Measurements from ENCODE around the gene HRH1.

HRH1 gene

DNA sequence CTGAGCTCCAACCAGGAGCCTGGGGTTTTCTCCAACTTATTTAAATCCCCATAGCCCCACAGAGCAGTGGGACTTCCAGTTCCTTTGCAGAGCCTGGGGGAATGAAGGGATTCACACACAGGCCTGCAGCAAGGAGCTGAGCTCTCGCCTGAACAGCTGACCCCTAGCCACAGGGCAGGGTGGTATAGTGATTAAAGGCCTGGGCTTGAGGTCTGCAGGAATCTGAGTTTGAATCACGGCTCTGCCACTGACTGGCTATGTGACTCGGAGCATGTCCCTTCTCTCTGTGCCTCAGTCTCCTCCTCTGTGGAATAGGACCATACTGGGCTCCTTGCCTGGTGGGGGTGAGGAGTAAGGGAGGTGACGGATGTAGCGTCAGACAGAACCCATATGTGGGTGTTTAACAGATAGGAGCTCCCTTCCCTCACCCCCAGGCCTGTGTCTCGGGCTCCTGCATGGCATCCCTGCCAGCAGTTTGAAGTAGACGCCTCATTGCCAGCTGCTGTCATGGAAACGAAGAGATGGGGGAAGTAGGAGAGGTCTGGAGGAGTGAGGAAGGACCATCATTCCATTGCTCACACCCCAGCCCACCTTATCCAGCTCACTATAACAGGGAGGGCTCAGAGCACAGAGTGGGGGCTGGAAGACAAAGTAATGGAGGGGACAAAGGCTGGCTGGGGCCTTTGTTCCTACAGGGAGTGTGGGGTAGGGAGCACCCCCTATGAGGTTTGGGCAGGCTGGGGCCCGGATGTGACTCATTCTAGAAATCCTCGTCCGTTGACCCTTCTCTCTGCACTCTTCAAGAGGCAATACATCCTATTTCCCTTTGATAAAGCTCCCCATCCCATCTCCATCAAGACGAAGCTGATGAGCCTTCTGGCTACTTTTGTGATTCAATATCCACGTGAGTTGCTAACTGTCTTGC lies 14.8 kb downstream of the HRH1 start:
- Histone ChIP-seq H3K36me3 (ENCODE audit: insufficient read depth, low read length) (no peaks in the 10 kb centered on the region), H3K27me3 (ENCODE audit: insufficient read depth, low read length) (no peaks in the 10 kb centered on the region), H3K4me1 (ENCODE audit: insufficient read depth, low read length, severe bottlenecking) (no peaks in the 10 kb centered on the region), H2AFZ (ENCODE audit: low read length) (no peak overlapping the region), H3F3A (ENCODE audit: insufficient read depth, low read length) (no peaks in the 10 kb centered on the region), H4K20me1 (ENCODE audit: insufficient read depth, low read length) (no peaks in the 10 kb centered on the region), H3K27ac (ENCODE audit: low read depth, low read length, poor library complexity, severe bottlenecking) (no peak overlapping the region), H3K9ac (ENCODE audit: low read length) (no peak overlapping the region), H3K79me2 (ENCODE audit: insufficient read depth, low read length) (no peaks in the 10 kb centered on the region), H3K9me2 (ENCODE audit: low read depth, low read length) (no peaks in the 10 kb centered on the region), H3K4me3 (ENCODE audit: low read depth, low read length, poor library complexity, severe bottlenecking) (no peak overlapping the region), H3K9me3 (ENCODE audit: low read length) (no peaks in the 10 kb centered on the region), H3K4me2 (ENCODE audit: low read length) (no peak overlapping the region)
- TF ChIP-seq, protein P1, sequence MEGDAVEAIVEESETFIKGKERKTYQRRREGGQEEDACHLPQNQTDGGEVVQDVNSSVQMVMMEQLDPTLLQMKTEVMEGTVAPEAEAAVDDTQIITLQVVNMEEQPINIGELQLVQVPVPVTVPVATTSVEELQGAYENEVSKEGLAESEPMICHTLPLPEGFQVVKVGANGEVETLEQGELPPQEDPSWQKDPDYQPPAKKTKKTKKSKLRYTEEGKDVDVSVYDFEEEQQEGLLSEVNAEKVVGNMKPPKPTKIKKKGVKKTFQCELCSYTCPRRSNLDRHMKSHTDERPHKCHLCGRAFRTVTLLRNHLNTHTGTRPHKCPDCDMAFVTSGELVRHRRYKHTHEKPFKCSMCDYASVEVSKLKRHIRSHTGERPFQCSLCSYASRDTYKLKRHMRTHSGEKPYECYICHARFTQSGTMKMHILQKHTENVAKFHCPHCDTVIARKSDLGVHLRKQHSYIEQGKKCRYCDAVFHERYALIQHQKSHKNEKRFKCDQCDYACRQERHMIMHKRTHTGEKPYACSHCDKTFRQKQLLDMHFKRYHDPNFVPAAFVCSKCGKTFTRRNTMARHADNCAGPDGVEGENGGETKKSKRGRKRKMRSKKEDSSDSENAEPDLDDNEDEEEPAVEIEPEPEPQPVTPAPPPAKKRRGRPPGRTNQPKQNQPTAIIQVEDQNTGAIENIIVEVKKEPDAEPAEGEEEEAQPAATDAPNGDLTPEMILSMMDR (IDR thresholded peaks at IDR 0.05; ENCODE audit: low read length), result no peak
- TF ChIP-seq EZH2 (IDR thresholded peaks at IDR 0.05; ENCODE audit: borderline replicate concordance, low read length), result no peak

GRCh38 chr3:11170052-11170770 lies 15.9 kb downstream of the HRH1 start:
- H3K9me3 ChIP-seq (ENCODE audit: low read length), result no peaks in the 10 kb centered on the region
- no peaks in the 10 kb centered on the region for H3K9me2 ChIP-seq (ENCODE audit: low read depth, low read length)
- no peaks in the 10 kb centered on the region for H3K4me1 ChIP-seq (ENCODE audit: insufficient read depth, low read length, severe bottlenecking)
- H3K27me3 ChIP-seq (ENCODE audit: insufficient read depth, low read length), result no peaks in the 10 kb centered on the region
- no peaks in the 10 kb centered on the region for H3F3A ChIP-seq (ENCODE audit: insufficient read depth, low read length)
- no peak overlapping the region for H2AFZ ChIP-seq (ENCODE audit: low read length)
- no peak overlapping the region for H3K4me2 ChIP-seq (ENCODE audit: low read length)
- no peak overlapping the region for H3K9ac ChIP-seq (ENCODE audit: low read length)
- H3K27ac ChIP-seq (ENCODE audit: low read depth, low read length, poor library complexity, severe bottlenecking), result no peak overlapping the region
- no peaks in the 10 kb centered on the region for H3K36me3 ChIP-seq (ENCODE audit: insufficient read depth, low read length)
- H3K4me3 ChIP-seq (ENCODE audit: low read depth, low read length, poor library complexity, severe bottlenecking), result no peak overlapping the region
- no peaks in the 10 kb centered on the region for H3K79me2 ChIP-seq (ENCODE audit: insufficient read depth, low read length)
- no peaks in the 10 kb centered on the region for H4K20me1 ChIP-seq (ENCODE audit: insufficient read depth, low read length)
- TF ChIP-seq, protein P1 (IDR thresholded peaks at IDR 0.05; ENCODE audit: low read length), result no peak
- TF ChIP-seq EZH2 (IDR thresholded peaks at IDR 0.05; ENCODE audit: borderline replicate concordance, low read length), result no peak

DNA sequence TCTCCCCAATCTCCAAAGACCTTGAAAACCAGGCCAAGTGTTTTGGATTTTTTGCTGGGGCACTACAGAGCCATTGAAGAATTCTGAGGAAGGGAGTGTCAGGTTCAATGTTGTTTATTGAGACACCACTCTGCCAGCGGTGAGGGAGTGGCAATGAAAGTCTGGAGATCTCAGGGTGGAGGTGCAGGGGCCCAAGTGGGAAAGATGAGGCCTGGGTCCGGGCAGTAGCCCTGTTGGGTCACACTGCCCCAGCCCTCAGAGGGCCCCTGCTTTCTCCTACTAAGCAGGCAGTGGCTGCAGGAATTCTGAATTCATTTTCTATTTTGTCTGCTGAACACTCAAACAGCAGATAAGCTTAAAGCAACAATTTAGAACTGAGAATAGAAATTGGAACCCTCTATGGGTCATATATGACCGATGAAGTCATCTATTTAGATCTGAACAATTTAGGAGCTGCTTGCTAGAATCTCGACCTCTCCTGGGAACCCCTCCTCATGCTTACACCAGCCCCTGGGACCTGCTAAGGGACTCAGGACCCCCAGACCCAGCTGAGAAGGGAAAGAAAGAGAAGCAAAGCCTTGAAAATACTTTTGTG lies 17.9 kb downstream of the HRH1 start:
- no peaks in the 10 kb centered on the region for H3K9me2 ChIP-seq (ENCODE audit: low read depth, low read length)
- no peaks in the 10 kb centered on the region for H3K79me2 ChIP-seq (ENCODE audit: insufficient read depth, low read length)
- no peaks in the 10 kb centered on the region for H3K36me3 ChIP-seq (ENCODE audit: insufficient read depth, low read length)
- H3K4me3 ChIP-seq (ENCODE audit: low read depth, low read length, poor library complexity, severe bottlenecking), result no peak overlapping the region
- H3K4me2 ChIP-seq (ENCODE audit: low read length), result no peak overlapping the region
- H4K20me1 ChIP-seq (ENCODE audit: insufficient read depth, low read length), result no peaks in the 10 kb centered on the region
- no peak overlapping the region for H3K27ac ChIP-seq (ENCODE audit: low read depth, low read length, poor library complexity, severe bottlenecking)
- H3K9me3 ChIP-seq (ENCODE audit: low read length), result no peaks in the 10 kb centered on the region
- no peaks in the 10 kb centered on the region for H3F3A ChIP-seq (ENCODE audit: insufficient read depth, low read length)
- no peaks in the 10 kb centered on the region for H3K4me1 ChIP-seq (ENCODE audit: insufficient read depth, low read length, severe bottlenecking)
- no peak overlapping the region for H2AFZ ChIP-seq (ENCODE audit: low read length)
- no peak overlapping the region for H3K9ac ChIP-seq (ENCODE audit: low read length)
- H3K27me3 ChIP-seq (ENCODE audit: insufficient read depth, low read length), result no peaks in the 10 kb centered on the region
- no peak for TF ChIP-seq EZH2 (IDR thresholded peaks at IDR 0.05; ENCODE audit: borderline replicate concordance, low read length)
- TF ChIP-seq, protein P1 (IDR thresholded peaks at IDR 0.05; ENCODE audit: low read length), result no peak
